ENCODE results near the gene THOC1. TPM values are rescaled to one million over a fixed set of nuclear protein-coding genes. Genes with fewer than 3 reads are reported as not detected.

The THOC1 gene
- total and polyA plus RNA-seq, 2 of the 8 experiments (the other 6 are each of a cell fraction or from before 2014, with no cell fraction given) = 19.1 to 66.4 TPM

DNA sequence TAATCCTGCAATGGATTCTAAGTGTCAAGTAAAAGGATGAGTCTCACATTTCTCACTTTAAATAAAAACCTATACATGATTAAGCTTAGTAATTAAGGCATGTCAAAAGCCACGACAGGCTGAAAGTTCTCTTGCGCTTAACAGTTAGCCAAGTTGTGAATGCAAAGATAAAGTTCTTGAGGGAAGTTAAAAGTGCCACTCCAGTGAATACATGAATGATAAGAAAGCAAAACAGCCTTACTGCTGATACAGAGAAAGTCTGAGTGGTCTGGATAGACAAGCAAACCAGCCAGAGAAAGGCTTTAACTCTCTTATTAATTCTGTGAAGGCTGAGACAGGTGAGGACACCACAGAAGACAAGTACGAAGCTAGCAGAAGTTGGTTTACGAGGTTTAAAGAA lies 12.7 kb downstream of the THOC1 start:
- no peak overlapping the region for H3K23ac ChIP-seq (ENCODE audit: insufficient read length)
- no peak overlapping the region for H2BK120ac ChIP-seq (replicated peaks; ENCODE audit: low read depth, low read length)
- POLR2A ChIA-PET (ENCODE audit: partially characterized antibody) = interaction anchor here (1.0 to 1.6 kb wide), 2 partner anchors 9 to 13 kb away, joined by 3 to 8 read pairs; partner anchors contain the start of gene THOC1
- H3K56ac ChIP-seq (replicated peaks; ENCODE audit: insufficient read length, low read depth, low read length) = no peak overlapping the region
- H2BK12ac ChIP-seq (ENCODE audit: low read depth, low read length) = no peak overlapping the region
- H2BK20ac ChIP-seq (ENCODE audit: low read length) = no peak overlapping the region
- H4K5ac ChIP-seq (ENCODE audit: insufficient read length, low read depth, low read length) = no peak overlapping the region
- no peak for DNase-seq (ENCODE audit: low read depth in 1 of 2, low spot score in 2 of 2)
- H3K79me2 ChIP-seq (ENCODE audit: control insufficient read depth in 1 of 2, insufficient read depth in 2 of 2, low read length in 2 of 2) = no peaks in the 10 kb centered on the region
- H3K4me1 ChIP-seq (replicated peaks in 1 of 4; ENCODE audit: control insufficient read depth in 3 of 4, insufficient read depth in 4 of 4, low read length in 3 of 4) = no peaks in the 10 kb centered on the region
- H2AFZ ChIP-seq (ENCODE audit: low read length) = no peak overlapping the region
- H2AK5ac ChIP-seq (ENCODE audit: low read depth, low read length) = no peak overlapping the region
- H3K4ac ChIP-seq (replicated peaks; ENCODE audit: insufficient read length, low read depth, low read length) = no peak overlapping the region
- no peak overlapping the region for H4K91ac ChIP-seq (replicated peaks; ENCODE audit: insufficient read length, low read length)
- H3K27me3 ChIP-seq (replicated peaks in 1 of 4; ENCODE audit: control insufficient read depth in 3 of 4, extremely low read depth in 1 of 4, insufficient read depth in 3 of 4, low read length in 3 of 4) = no peaks in the 10 kb centered on the region
- H3K36me3 ChIP-seq (ENCODE audit: control insufficient read depth in 2 of 4, insufficient read depth in 4 of 4, low read length in 3 of 4) = peaks cover 18 to 84% (median 47%) of the 10 kb centered on the region in 4 experiments
- CTCF ChIA-PET (ENCODE audit: partially characterized antibody) = interaction anchor here (0.7 kb wide), 1 partner anchor 196 kb away, joined by 3 read pairs; no protein-coding TSS in a partner anchor
- H3K27ac ChIP-seq (ENCODE audit: low read depth, low read length) = no peak overlapping the region
- FAIRE-seq = no peak
- H2BK15ac ChIP-seq (ENCODE audit: low read length) = no peak overlapping the region
- 89% methylated on average over 4 of the region's 4 CpGs; no CpG with 5 or more reads in 1 of the 2 experiments for WGBS, 2 experiments (ENCODE audit: extremely low coverage in 1 of 2, insufficient coverage in 1 of 2, insufficient read length in 1 of 2, insufficient replicate concordance in 2 of 2, low coverage in 1 of 2, low lambda C conversion rate in 2 of 2, missing lambda C conversion rate in 1 of 2)
- no peak overlapping the region for H3K4me2 ChIP-seq (ENCODE audit: insufficient read depth in 1 of 2, low read depth in 2 of 2, low read length in 2 of 2)
- H3K9ac ChIP-seq (replicated peaks in 1 of 4; ENCODE audit: extremely low read depth in 1 of 4, low read depth in 3 of 4, low read length in 3 of 4) = no peak overlapping the region
- no peak overlapping the region for H2BK5ac ChIP-seq (ENCODE audit: low read depth, low read length)
- no peaks in the 10 kb centered on the region for H3K79me1 ChIP-seq (ENCODE audit: low read depth, low read length)
- no peak overlapping the region for H3K18ac ChIP-seq (ENCODE audit: extremely low read depth, low read length)
- peaks cover 0 to 3% of the 10 kb centered on the region in 2 experiments for H4K20me1 ChIP-seq (replicated peaks in 1 of 2; ENCODE audit: control insufficient read depth in 1 of 2, insufficient read depth in 2 of 2, low read length in 2 of 2)
- H3K23me2 ChIP-seq (ENCODE audit: low read depth, low read length) = no peaks in the 10 kb centered on the region
- H3K9me3 ChIP-seq (ENCODE audit: insufficient read depth in 2 of 2, low read depth in 1 of 2, low read length in 1 of 2) = no peaks in the 10 kb centered on the region
- H3K14ac ChIP-seq (ENCODE audit: insufficient read length) = no peak overlapping the region
- H3K4me3 ChIP-seq (ENCODE audit: extremely low read depth in 1 of 4, insufficient read depth in 2 of 4, low read depth in 3 of 4, low read length in 4 of 4) = no peak overlapping the region
- H4K8ac ChIP-seq (ENCODE audit: extremely low read depth, insufficient read depth, low read length) = no peak overlapping the region
- TF ChIP-seq RNF2 (IDR thresholded peaks at IDR 0.05; ENCODE audit: borderline replicate concordance, low read depth, low read length, missing control alignments, poor library complexity, severe bottlenecking) (no peak), EP300 (IDR thresholded peaks at IDR 0.05; ENCODE audit: borderline replicate concordance in 1 of 2, low read depth in 2 of 2, low read length in 2 of 2) (no peak), EZH2 (IDR thresholded peaks at IDR 0.05; ENCODE audit: low read depth, low read length, severe bottlenecking) (no peak), BACH1 (IDR thresholded peaks at IDR 0.05; ENCODE audit: low read length) (no peak), TEAD4 (IDR thresholded peaks at IDR 0.05; ENCODE audit: low read depth, low read length) (no peak)

All from H1 (cell line).